LNCaP clone FGC (cell line): ENCODE data around the gene SLC9A3.

Experiments
- DNase-seq: peaks from one replicate; pipeline ENCODE4 v3.0.0-alpha.2; 2011; ENCODE audit warnings: low read depth
- H3K4me3 ChIP-seq: 2 replicates; pipeline ENCODE4 v1.5.1; 2011; ENCODE audit warnings: mild to moderate bottlenecking, low read depth, low read length, control low read depth
- CTCF ChIP-seq: IDR thresholded peaks from 2 replicates; pipeline ENCODE4 v1.5.1; 2012; ENCODE audit warnings: mild to moderate bottlenecking; ENCODE audit not compliant: control insufficient read depth, insufficient read depth; ENCODE audit errors: extremely low read depth

The SLC9A3 gene

GRCh38 chr5:524973-525761 lies 918 bp upstream of the SLC9A3 start:
- no peak for TF ChIP-seq CTCF
- DNase-seq = no peak
- no peak overlapping the region for H3K4me3 ChIP-seq

DNA sequence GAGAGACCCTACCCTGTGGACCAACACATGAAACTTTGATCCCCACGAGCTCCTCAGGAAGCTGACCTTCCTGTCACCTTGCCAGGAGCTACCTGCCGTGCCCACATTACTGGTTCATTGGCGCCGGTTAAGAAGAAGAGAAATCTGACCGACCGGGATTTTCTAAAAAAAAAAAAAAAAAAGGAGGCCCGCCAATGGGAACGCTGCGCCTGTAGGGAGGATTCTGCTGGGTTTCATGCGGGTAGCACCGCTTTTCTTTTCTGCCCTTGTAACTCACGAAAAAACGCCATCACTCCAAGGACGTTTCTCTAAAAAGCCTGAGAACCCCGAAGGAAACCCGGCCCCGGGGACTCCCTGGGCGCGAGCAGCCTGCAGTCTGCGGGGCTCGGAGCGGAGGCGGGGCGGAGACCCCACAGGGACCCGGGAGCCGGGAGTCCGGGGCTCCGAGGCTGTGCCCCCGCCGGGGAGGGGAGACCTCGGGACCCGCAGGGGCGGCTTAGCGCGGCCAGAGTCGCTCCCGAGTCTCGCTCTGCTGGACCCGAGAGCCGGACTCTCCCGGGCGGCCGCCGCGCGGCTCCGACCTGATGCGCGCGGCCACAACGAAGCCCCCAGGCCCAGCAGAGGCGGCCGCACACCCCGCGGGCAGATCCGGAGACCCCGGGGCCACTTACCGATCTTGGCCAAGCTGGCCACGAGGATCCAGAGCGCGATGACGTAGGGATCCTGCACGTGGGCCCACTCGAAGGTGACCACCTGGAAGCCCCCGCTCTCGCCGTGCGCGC lies 617 bp downstream of the SLC9A3 start:
- H3K4me3 ChIP-seq = no peak overlapping the region
- TF ChIP-seq CTCF = no peak
- no peak for DNase-seq

DNA sequence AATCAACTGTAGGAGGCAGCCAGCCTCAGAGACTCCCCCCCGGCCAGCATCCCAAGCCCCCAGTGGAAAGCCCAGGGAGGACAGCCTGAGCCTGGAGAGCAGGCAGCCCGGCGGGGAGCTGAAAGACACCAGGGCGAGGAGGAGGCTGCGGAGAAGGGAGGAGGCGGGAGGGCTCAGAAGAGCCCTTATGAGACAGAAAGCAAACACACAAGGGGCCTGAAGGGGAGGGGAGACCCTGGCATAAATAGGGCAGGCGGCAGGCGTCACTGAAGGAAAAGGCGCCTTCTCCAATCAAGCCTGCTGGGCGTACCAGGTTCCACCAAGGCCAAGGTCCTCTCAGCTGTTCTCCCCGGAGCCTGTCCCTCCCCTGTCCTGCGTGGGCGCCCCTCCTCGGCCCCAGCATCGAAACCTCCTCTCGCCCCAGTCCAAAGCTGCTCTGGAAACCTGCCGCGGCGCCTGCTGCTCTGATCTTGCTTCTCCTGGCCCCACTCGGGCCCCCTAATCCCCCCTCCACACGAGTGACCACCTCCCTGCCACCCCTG lies 1.3 kb downstream of the SLC9A3 start:
- no peak for TF ChIP-seq CTCF
- H3K4me3 ChIP-seq = no peak overlapping the region
- DNase-seq = no peak

GRCh38 chr5:522116-522515 lies 2.1 kb downstream of the SLC9A3 start:
- no peak overlapping the region for H3K4me3 ChIP-seq
- TF ChIP-seq CTCF = no peak
- no peak for DNase-seq

GRCh38 chr5:521680-522079 lies 2.6 kb downstream of the SLC9A3 start:
- no peak overlapping the region for H3K4me3 ChIP-seq
- TF ChIP-seq CTCF = no peak
- no peak for DNase-seq

DNA sequence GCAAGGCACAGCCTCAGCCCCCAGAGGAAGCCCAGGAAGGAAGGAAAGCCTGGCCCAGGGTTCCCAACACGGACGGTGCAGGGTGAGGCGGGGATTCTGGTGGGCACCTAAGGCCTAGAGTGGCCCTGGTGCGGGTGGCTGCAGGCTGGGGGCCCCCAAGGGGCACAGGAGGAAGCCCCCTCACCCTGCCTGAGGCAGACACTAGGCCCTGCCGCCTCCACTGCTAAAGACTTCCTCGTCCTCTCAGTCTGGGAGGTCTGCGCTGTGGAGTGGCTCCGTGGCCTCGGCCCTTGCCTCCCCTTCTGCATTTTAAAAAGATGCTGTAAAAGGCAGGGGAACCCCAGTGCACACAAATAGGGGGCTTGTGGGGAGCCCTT lies 3.4 kb downstream of the SLC9A3 start:
- no peak for TF ChIP-seq CTCF
- DNase-seq = no peak
- no peak overlapping the region for H3K4me3 ChIP-seq
